ENCODE measurements around the gene ARAF. TPM values are rescaled to one million over a fixed set of nuclear protein-coding genes. Genes with fewer than 3 reads are reported as not detected.

Gene ARAF
- total and polyA plus RNA-seq, 4 donors, result 32.6 to 85.9 (median 47.0) TPM

DNA sequence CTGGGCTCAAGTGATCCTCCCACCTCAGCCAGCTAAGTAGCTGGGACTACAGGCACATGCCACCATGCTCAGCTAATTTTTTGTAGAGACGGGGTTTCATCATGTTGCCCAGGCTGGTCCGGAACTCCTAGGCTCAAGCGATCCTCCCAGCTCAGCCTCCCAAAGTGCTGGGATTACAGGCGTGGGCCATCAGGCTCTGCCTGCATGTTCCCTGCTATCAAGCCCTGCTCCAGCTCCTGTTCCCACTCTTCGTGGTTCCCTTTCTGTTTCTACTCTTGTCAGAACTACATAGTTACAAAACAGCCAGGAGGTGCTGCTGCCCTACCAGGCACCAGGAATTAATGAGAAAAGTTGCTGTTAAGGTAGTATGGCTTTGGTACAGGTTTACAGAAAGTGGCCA, 30.0 kb downstream of the ARAF start:
- Histone ChIP-seq H3K27ac (ENCODE audit: low read depth in 1 of 2, low read length in 1 of 2) (no peak overlapping the region), H3K9me3 (ENCODE audit: control insufficient read depth in 4 of 4, insufficient read depth in 3 of 4, low read length in 3 of 4) (no peaks in the 10 kb centered on the region), H3K36me3 (ENCODE audit: control insufficient read depth in 4 of 4, insufficient read depth in 4 of 4, low read length in 4 of 4) (no peaks in the 10 kb centered on the region), H3K27me3 (ENCODE audit: control insufficient read depth in 3 of 3, insufficient read depth in 3 of 3, low read length in 2 of 3) (no peaks in the 10 kb centered on the region), H3K4me3 (no peak overlapping the region), H3K4me1 (ENCODE audit: control insufficient read depth in 5 of 5, insufficient read depth in 5 of 5, low read length in 5 of 5) (no peaks in the 10 kb centered on the region), H3K9ac (ENCODE audit: insufficient read depth in 1 of 2, low read length in 2 of 2) (no peak overlapping the region)
- DNase-seq (no peak), ATAC-seq (ENCODE audit: insufficient read depth, low FRiP score) (no peak)
- TF ChIP-seq, protein P1, sequence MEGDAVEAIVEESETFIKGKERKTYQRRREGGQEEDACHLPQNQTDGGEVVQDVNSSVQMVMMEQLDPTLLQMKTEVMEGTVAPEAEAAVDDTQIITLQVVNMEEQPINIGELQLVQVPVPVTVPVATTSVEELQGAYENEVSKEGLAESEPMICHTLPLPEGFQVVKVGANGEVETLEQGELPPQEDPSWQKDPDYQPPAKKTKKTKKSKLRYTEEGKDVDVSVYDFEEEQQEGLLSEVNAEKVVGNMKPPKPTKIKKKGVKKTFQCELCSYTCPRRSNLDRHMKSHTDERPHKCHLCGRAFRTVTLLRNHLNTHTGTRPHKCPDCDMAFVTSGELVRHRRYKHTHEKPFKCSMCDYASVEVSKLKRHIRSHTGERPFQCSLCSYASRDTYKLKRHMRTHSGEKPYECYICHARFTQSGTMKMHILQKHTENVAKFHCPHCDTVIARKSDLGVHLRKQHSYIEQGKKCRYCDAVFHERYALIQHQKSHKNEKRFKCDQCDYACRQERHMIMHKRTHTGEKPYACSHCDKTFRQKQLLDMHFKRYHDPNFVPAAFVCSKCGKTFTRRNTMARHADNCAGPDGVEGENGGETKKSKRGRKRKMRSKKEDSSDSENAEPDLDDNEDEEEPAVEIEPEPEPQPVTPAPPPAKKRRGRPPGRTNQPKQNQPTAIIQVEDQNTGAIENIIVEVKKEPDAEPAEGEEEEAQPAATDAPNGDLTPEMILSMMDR (IDR thresholded peaks at IDR 0.05; ENCODE audit: control extremely low read depth, extremely low read depth), result no peak
- WGBS, 2 donors, result 80 to 89% methylated on average over 5 of the region's 5 CpGs

DNA sequence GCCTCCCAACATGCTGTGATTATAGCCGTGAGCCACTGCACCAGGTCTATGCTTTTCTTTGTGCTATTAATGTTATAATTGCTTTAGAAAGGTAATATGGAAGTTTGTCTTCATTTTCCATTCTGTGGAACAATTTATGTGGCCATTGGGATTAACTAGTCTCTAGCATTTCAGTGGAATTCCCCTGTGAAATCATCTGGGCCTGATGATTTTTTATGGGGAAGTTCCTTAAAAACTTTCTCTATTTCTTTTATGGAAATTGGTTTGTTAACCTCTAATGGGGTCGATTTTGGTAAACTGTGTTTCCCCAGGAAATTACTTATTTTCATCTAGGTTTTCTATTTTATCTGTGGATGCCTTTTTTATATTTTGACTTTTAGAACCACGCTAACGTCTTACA, 32.5 kb downstream of the ARAF start:
- Histone ChIP-seq H3K27ac (ENCODE audit: low read depth in 1 of 2, low read length in 1 of 2) (no peak overlapping the region), H3K4me1 (ENCODE audit: control insufficient read depth in 5 of 5, insufficient read depth in 5 of 5, low read length in 5 of 5) (no peaks in the 10 kb centered on the region), H3K27me3 (ENCODE audit: control insufficient read depth in 3 of 3, insufficient read depth in 3 of 3, low read length in 2 of 3) (no peaks in the 10 kb centered on the region), H3K36me3 (ENCODE audit: control insufficient read depth in 4 of 4, insufficient read depth in 4 of 4, low read length in 4 of 4) (no peaks in the 10 kb centered on the region), H3K9ac (ENCODE audit: insufficient read depth in 1 of 2, low read length in 2 of 2) (no peak overlapping the region), H3K9me3 (ENCODE audit: control insufficient read depth in 4 of 4, insufficient read depth in 3 of 4, low read length in 3 of 4) (peaks cover 0 to 8% (median 0%) of the 10 kb centered on the region in 4 donors), H3K4me3 (no peak overlapping the region)
- DNase-seq (no peak), ATAC-seq (ENCODE audit: insufficient read depth, low FRiP score) (no peak)
- WGBS, 2 donors, result 66 to 87% methylated on average over 4 of the region's 4 CpGs
- TF ChIP-seq, protein P1 (IDR thresholded peaks at IDR 0.05; ENCODE audit: control extremely low read depth, extremely low read depth), result no peak

DNA sequence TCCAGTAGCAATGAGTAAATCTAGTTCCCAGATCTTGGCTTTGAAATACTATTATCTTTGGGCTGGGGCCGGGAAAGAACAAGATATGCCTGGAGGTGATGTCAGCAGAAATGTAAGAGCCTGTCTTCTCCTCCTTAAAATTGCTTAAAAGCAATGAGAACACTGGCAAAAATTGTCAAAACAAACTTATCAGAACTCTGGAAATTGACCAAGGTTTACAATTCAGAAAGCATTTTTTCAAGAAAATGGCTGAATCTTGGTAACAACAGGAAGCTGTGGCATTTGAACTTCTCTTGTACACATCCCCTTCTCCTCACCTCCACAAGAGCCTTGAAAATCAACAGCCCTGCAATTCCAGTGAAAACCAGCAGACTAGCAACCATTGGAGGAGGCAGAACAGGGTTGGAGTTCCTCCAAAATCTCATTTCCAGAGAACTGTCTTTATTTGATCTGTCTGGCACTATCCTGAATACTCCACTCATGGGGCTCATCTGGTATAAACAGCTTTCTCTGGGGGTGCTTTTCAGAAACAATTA, 34.8 kb downstream of the ARAF start:
- DNase-seq (peak in 2 of 3 donors; percentile 40 to 44), ATAC-seq (ENCODE audit: insufficient read depth, low FRiP score) (no peak)
- no peak overlapping the region for H3K4me3 ChIP-seq
- H3K36me3 ChIP-seq (ENCODE audit: control insufficient read depth in 4 of 4, insufficient read depth in 4 of 4, low read length in 4 of 4), result no peaks in the 10 kb centered on the region
- 66 to 75% methylated on average over 1 of the region's 1 CpG for WGBS, 2 donors
- no peak overlapping the region for H3K27ac ChIP-seq (ENCODE audit: low read depth in 1 of 2, low read length in 1 of 2)
- H3K9ac ChIP-seq (ENCODE audit: insufficient read depth in 1 of 2, low read length in 2 of 2), result no peak overlapping the region
- no peaks in the 10 kb centered on the region for H3K4me1 ChIP-seq (ENCODE audit: control insufficient read depth in 5 of 5, insufficient read depth in 5 of 5, low read length in 5 of 5)
- no peaks in the 10 kb centered on the region for H3K27me3 ChIP-seq (ENCODE audit: control insufficient read depth in 3 of 3, insufficient read depth in 3 of 3, low read length in 2 of 3)
- TF ChIP-seq, protein P1 (IDR thresholded peaks at IDR 0.05; ENCODE audit: control extremely low read depth, extremely low read depth), result no peak
- H3K9me3 ChIP-seq (ENCODE audit: control insufficient read depth in 4 of 4, insufficient read depth in 3 of 4, low read length in 3 of 4), result peaks cover 0 to 8% (median 2%) of the 10 kb centered on the region in 4 donors

DNA sequence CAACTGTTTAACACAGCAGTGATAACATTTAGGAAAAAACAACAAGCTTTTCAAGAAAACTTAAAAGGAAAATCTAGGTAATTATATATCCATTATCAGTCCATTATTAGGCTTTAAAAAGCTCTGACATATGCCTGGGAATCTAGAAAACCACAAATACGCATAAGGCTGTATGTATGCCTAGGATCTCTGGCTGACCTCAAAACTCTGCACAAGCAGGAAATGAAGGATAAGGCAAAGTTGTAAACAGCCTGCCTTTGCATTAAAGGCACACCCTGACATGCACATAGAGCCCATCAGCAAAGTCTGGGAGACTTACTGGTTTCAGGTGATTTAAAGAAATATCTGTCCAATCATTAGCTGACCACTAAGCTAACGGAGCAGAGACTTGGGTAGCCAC, 35.3 kb downstream of the ARAF start:
- no peak for ATAC-seq (ENCODE audit: insufficient read depth, low FRiP score)
- Histone ChIP-seq H3K27me3 (ENCODE audit: control insufficient read depth in 3 of 3, insufficient read depth in 3 of 3, low read length in 2 of 3) (no peaks in the 10 kb centered on the region), H3K36me3 (ENCODE audit: control insufficient read depth in 4 of 4, insufficient read depth in 4 of 4, low read length in 4 of 4) (no peaks in the 10 kb centered on the region), H3K9me3 (ENCODE audit: control insufficient read depth in 4 of 4, insufficient read depth in 3 of 4, low read length in 3 of 4) (peaks cover 0 to 8% (median 2%) of the 10 kb centered on the region in 4 donors), H3K4me1 (ENCODE audit: control insufficient read depth in 5 of 5, insufficient read depth in 5 of 5, low read length in 5 of 5) (no peaks in the 10 kb centered on the region), H3K4me3 (no peak overlapping the region), H3K27ac (ENCODE audit: low read depth in 1 of 2, low read length in 1 of 2) (no peak overlapping the region), H3K9ac (ENCODE audit: insufficient read depth in 1 of 2, low read length in 2 of 2) (no peak overlapping the region)
- WGBS, 2 donors, result 68 to 83% methylated on average over 2 of the region's 2 CpGs
- TF ChIP-seq, protein P1 (IDR thresholded peaks at IDR 0.05; ENCODE audit: control extremely low read depth, extremely low read depth), result no peak
- peak in 1 of 3 donors; percentile 35 for DNase-seq
